ENCODE measurements around the gene WWOX. TPM values are rescaled to one million over a fixed set of nuclear protein-coding genes. Genes with fewer than 3 reads are reported as not detected.
A peak's percentile ranks its signal among the peaks of the same experiment; 100 is the strongest.

The WWOX gene
- polyA plus RNA-seq, 2 of the 4 experiments (the other 2 are of a cell fraction): 16.0 to 17.2 TPM

DNA sequence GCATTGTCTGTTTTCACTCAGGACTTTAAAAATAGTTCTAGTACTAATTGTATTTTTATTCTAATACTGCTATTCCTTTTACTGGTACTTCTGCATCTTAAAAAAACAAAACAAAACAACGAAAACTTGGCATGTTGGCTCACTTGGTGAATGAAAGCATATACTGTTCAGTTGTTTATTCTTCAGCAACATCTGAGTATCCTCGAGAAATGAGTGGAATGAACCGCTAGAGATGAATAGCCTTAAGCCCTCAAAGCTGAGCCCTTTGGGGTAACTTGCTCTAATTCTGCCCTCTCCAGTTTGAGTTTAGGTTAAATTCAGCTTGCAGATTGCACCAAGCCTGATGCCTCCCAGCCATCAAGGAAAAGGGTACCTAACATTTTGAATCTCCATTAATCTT, 126.5 kb downstream of the WWOX start:
- H3K27ac ChIP-seq: no peak overlapping the region
- no peak for ATAC-seq
- H3K4me1 ChIP-seq: peaks cover 5% of the 10 kb centered on the region; the same call in 2 of the 3 replicates
- no peak overlapping the region for H3K4me2 ChIP-seq
- POLR2A ChIA-PET: no interaction called here
- 56% methylated on average over 3 of the region's 3 CpGs for WGBS (ENCODE audit: missing lambda C conversion rate)
- no peak overlapping the region for H3K4me3 ChIP-seq
- CTCF ChIA-PET: no interaction called here
- no peaks in the 10 kb centered on the region for H3K9me3 ChIP-seq
- no peak for TF ChIP-seq HOXA7 (CRISPR knock-in tag; IDR thresholded peaks at IDR 0.05)
- TF ChIP-seq JUNB (IDR thresholded peaks at IDR 0.05): no peak
- no peak for TF ChIP-seq CEBPB (IDR thresholded peaks at IDR 0.05)
- TF ChIP-seq, protein P1, sequence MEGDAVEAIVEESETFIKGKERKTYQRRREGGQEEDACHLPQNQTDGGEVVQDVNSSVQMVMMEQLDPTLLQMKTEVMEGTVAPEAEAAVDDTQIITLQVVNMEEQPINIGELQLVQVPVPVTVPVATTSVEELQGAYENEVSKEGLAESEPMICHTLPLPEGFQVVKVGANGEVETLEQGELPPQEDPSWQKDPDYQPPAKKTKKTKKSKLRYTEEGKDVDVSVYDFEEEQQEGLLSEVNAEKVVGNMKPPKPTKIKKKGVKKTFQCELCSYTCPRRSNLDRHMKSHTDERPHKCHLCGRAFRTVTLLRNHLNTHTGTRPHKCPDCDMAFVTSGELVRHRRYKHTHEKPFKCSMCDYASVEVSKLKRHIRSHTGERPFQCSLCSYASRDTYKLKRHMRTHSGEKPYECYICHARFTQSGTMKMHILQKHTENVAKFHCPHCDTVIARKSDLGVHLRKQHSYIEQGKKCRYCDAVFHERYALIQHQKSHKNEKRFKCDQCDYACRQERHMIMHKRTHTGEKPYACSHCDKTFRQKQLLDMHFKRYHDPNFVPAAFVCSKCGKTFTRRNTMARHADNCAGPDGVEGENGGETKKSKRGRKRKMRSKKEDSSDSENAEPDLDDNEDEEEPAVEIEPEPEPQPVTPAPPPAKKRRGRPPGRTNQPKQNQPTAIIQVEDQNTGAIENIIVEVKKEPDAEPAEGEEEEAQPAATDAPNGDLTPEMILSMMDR (IDR thresholded peaks at IDR 0.05): no peak
- no peak for TF ChIP-seq RARB (CRISPR knock-in tag; IDR thresholded peaks at IDR 0.05)
- TF ChIP-seq RCOR1 (IDR thresholded peaks at IDR 0.05; ENCODE audit: low read depth, low read length): no peak
- TF ChIP-seq POLR2A (IDR thresholded peaks at IDR 0.05; ENCODE audit: low read length): no peak
- no peak for TF ChIP-seq NR3C1 (IDR thresholded peaks at IDR 0.05)
- no peak for TF ChIP-seq MAZ (IDR thresholded peaks at IDR 0.05; ENCODE audit: borderline replicate concordance, low read depth, low read length)
- DNase-seq (ENCODE audit: low read depth in 1 of 2, low spot score in 1 of 2): no peak
- no peak for FAIRE-seq

DNA sequence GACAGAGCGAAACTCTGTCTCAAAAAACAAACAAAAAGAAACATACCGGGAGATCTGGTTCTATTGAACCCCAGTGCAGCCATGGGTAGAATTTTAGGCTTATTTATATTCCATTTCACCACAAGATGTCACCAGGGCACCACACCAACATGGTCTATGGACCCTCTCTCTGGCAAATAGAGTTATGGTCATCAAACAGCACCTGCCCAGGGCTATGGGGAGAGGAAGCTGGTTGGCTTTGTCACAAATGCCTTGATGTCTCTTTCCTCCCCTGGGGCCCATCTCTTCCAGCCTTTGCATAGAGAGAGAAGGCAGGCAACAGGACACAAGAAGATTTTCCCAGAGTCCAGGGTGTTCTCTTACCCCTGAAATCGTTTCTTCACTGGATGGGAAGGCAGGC, 128.4 kb downstream of the WWOX start:
- ATAC-seq: peak in 1 of 2 experiments; percentile 50; a peak in 3 of 6 replicates
- WGBS (ENCODE audit: missing lambda C conversion rate): 60% methylated on average over 3 of the region's 3 CpGs

DNA sequence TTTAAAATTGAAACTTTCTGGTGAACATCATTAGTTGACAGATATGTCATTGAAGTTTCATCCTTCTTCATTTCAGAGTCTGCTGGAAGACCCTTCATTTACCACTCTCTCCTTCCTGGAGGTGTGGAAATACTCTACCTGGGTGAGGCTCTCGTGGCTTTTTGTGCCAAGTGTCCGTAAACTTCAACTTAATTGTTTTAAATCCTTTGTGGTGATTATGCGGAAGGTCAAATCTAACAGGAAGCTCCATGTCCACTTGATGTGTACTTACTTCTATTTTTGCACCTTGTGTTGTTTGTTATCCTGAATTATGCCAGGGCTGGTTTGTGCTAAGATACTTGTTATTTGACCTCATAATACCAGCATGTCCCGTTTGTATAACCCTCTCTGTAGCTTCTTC, 129.2 kb downstream of the WWOX start:
- Histone ChIP-seq H3K4me2 (no peak overlapping the region), H3K4me3 (no peak overlapping the region), H3K9me3 (no peaks in the 10 kb centered on the region), H3K27ac (no peak overlapping the region), H3K4me1 (peaks cover 8% of the 10 kb centered on the region; the same call in 2 of the 3 replicates)
- ChIA-PET CTCF (no interaction called here), POLR2A (no interaction called here)
- ATAC-seq (no peak), FAIRE-seq (no peak), DNase-seq (ENCODE audit: low read depth in 1 of 2, low spot score in 1 of 2) (no peak)
- TF ChIP-seq POLR2AphosphoS2 (conservative IDR thresholded peaks at IDR 0.05; ENCODE audit: low read length) (no peak), FOSL2 (IDR thresholded peaks at IDR 0.05) (no peak), FOSL2 (CRISPR knock-in tag; IDR thresholded peaks at IDR 0.05) (no peak), HOXA7 (CRISPR knock-in tag; IDR thresholded peaks at IDR 0.05) (no peak), SMC3 (IDR thresholded peaks at IDR 0.05) (no peak), FOSB (CRISPR knock-in tag; IDR thresholded peaks at IDR 0.05) (no peak), RCOR1 (IDR thresholded peaks at IDR 0.05; ENCODE audit: low read depth, low read length) (no peak), FOXS1 (CRISPR knock-in tag; IDR thresholded peaks at IDR 0.05) (no peak)
- TF ChIP-seq, protein P2, sequence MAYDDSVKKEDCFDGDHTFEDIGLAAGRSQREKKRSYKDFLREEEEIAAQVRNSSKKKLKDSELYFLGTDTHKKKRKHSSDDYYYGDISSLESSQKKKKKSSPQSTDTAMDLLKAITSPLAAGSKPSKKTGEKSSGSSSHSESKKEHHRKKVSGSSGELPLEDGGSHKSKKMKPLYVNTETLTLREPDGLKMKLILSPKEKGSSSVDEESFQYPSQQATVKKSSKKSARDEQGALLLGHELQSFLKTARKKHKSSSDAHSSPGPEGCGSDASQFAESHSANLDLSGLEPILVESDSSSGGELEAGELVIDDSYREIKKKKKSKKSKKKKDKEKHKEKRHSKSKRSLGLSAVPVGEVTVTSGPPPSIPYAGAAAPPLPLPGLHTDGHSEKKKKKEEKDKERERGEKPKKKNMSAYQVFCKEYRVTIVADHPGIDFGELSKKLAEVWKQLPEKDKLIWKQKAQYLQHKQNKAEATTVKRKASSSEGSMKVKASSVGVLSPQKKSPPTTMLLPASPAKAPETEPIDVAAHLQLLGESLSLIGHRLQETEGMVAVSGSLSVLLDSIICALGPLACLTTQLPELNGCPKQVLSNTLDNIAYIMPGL (CRISPR knock-in tag; IDR thresholded peaks at IDR 0.05; ENCODE audit: borderline replicate concordance): no peak
- 63% methylated on average over 4 of the region's 4 CpGs for WGBS (ENCODE audit: missing lambda C conversion rate)

More for the DNA sequence above, 128.4 kb downstream of the WWOX start:
- FAIRE-seq (no peak), DNase-seq (ENCODE audit: low read depth in 1 of 2, low spot score in 1 of 2) (no peak)
- POLR2A ChIA-PET: no interaction called here
- Histone ChIP-seq H3K9me3 (no peaks in the 10 kb centered on the region), H3K27ac (no peak overlapping the region), H3K4me2 (no peak overlapping the region), H3K4me1 (peaks cover 8% of the 10 kb centered on the region; the same call in 2 of the 3 replicates), H3K4me3 (no peak overlapping the region)
- TF ChIP-seq MAFK (IDR thresholded peaks at IDR 0.05; ENCODE audit: partially characterized antibody) (no peak), SMC3 (IDR thresholded peaks at IDR 0.05) (0 out of 3 replicates have a peak, but pooled peaks have one; percentile 9), FOSL2 (IDR thresholded peaks at IDR 0.05) (no peak), FOSL2 (CRISPR knock-in tag; IDR thresholded peaks at IDR 0.05) (no peak), RAD21 (conservative IDR thresholded peaks at IDR 0.05 in 1 of 2, IDR thresholded peaks at IDR 0.05 in 1 of 2) (peak; percentile 46 to 50), FOSB (CRISPR knock-in tag; IDR thresholded peaks at IDR 0.05) (no peak)
- TF ChIP-seq, protein P2 (CRISPR knock-in tag; IDR thresholded peaks at IDR 0.05; ENCODE audit: borderline replicate concordance): no peak
- CTCF ChIA-PET: interaction anchor here (0.8 kb wide), 1 partner anchor 1374 kb away, joined by 3 read pairs; no protein-coding TSS in a partner anchor
